IPS-20b (cell line): ENCODE results near the gene FAM169A.
"Not testable (repeated sequence)": the region's sequence is repeated elsewhere in the genome, so short reads cannot be mapped to it uniquely, and the experiment has no call there.

Source experiments
- H3K27ac ChIP-seq: one replicate; pipeline ENCODE4 v1.5.1; 2013; ENCODE audit warnings: low read length
- H3K27me3 ChIP-seq: 2 replicates; pipeline ENCODE4 v1.6.1; 2013; ENCODE audit warnings: mild to moderate bottlenecking, low read length, inconsistent platforms; ENCODE audit not compliant: insufficient read depth
- H3K36me3 ChIP-seq: 2 replicates; pipeline ENCODE4 v1.6.1; 2013; ENCODE audit warnings: low read depth, mild to moderate bottlenecking, inconsistent platforms, low read length, moderate library complexity; ENCODE audit not compliant: insufficient read depth
- H3K4me1 ChIP-seq: 2 replicates; pipeline ENCODE4 v1.6.1; 2013; ENCODE audit warnings: mild to moderate bottlenecking, control low read depth, inconsistent platforms, low read length, moderate library complexity; ENCODE audit not compliant: insufficient read depth
- H3K4me3 ChIP-seq: 2 replicates; pipeline ENCODE4 v1.5.1; 2013; ENCODE audit warnings: mild to moderate bottlenecking, low read length, inconsistent platforms
- H3K9ac ChIP-seq: 2 replicates; pipeline ENCODE4 v1.6.1; 2013; ENCODE audit warnings: low read depth, mild to moderate bottlenecking, inconsistent platforms, low read length, moderate library complexity
- H3K9me3 ChIP-seq: 2 replicates; pipeline ENCODE4 v1.6.1; 2013; ENCODE audit warnings: mild to moderate bottlenecking, low read depth, low read length, inconsistent platforms; ENCODE audit not compliant: insufficient read depth

FAM169A gene

GRCh38 chr5:74865256-74865803, 857 bp downstream of the FAM169A start:
- H3K9ac ChIP-seq, result peak overlapping the region; percentile 97
- no peaks in the 10 kb centered on the region for H3K27me3 ChIP-seq
- H3K4me1 ChIP-seq, result peaks cover 39% of the 10 kb centered on the region
- peak overlapping the region; percentile 95 for H3K4me3 ChIP-seq
- peaks cover 8% of the 10 kb centered on the region; the same call in 1 of the 2 replicates for H3K36me3 ChIP-seq
- no peaks in the 10 kb centered on the region for H3K9me3 ChIP-seq
- H3K27ac ChIP-seq, result peak overlapping the region; percentile 97

GRCh38 chr5:74864823-74865222, 1.4 kb downstream of the FAM169A start:
- peak overlapping the region; percentile 97 for H3K27ac ChIP-seq
- H3K9ac ChIP-seq, result peak overlapping the region; percentile 97
- peak overlapping the region; percentile 95 for H3K4me3 ChIP-seq
- peaks cover 8% of the 10 kb centered on the region; the same call in 1 of the 2 replicates for H3K36me3 ChIP-seq
- no peaks in the 10 kb centered on the region for H3K27me3 ChIP-seq
- H3K9me3 ChIP-seq, result no peaks in the 10 kb centered on the region
- H3K4me1 ChIP-seq, result peaks cover 38% of the 10 kb centered on the region

- Histone ChIP-seq H3K9me3 (no peaks in the 10 kb centered on the region), H3K27ac (no peak overlapping the region), H3K36me3 (peaks cover 8% of the 10 kb centered on the region; the same call in 1 of the 2 replicates), H3K27me3 (no peaks in the 10 kb centered on the region), H3K4me3 (peak overlapping the region; percentile 95), H3K4me1 (peaks cover 34% of the 10 kb centered on the region), H3K9ac (peak overlapping the region; percentile 97; the same call in 1 of the 2 replicates)
Observed at GRCh38 chr5:74863726-74864125, 2.5 kb downstream of the FAM169A start.

DNA sequence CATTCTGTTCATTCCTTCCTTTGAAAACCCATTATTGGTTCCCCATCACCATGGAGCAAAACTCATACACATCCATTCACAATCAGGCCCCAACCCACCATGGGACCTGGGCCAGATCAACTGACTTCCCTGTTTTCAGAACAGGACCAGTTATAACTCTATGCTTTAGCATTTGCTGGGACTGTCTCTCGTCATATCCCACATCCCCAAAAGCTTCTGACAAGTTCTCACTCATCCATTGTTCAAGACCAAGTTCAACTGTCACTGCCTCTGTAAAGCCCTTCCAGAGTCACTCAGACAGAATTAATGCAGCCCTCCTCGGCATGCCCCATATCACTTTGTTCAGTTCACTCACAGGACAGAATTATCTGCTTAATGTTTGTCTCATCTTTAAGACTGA, 4.0 kb downstream of the FAM169A start:
- Histone ChIP-seq H3K9me3 (no peaks in the 10 kb centered on the region), H3K27me3 (no peaks in the 10 kb centered on the region), H3K4me1 (peaks cover 19% of the 10 kb centered on the region; the same call in 1 of the 2 replicates), H3K36me3 (peaks cover 10% of the 10 kb centered on the region), H3K27ac (no peak overlapping the region), H3K4me3 (peak overlapping the region; percentile 95), H3K9ac (peak overlapping the region; percentile 97; the same call in 1 of the 2 replicates)

GRCh38 chr5:74856975-74857374, 9.2 kb downstream of the FAM169A start:
- H3K4me1 ChIP-seq, H3K27me3 ChIP-seq: not testable (repeated sequence)

DNA sequence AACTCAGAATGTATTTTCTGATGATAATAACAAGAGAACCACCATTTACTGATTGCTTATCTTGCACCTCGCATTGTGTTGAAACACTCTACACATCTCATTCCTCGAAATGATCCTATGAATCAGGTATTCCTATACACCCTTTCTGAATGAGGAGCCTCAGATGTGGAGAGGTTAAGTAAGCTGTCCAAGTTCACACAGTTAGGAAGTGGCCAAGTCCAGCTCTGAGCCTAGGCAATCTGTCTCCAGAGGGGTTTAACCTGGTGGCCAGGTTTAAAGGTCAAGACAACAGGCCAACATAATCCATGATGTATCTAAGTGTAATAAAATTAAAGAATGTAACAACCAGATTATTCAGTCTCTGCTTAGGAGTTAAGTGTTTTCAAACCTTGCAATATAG, 12.9 kb downstream of the FAM169A start:
- H3K4me3 ChIP-seq, result no peak overlapping the region
- H3K4me1 ChIP-seq, result peaks cover 33% of the 10 kb centered on the region
- no peaks in the 10 kb centered on the region for H3K9me3 ChIP-seq
- no peak overlapping the region for H3K9ac ChIP-seq
- no peak overlapping the region for H3K27ac ChIP-seq
- peaks cover 23% of the 10 kb centered on the region for H3K36me3 ChIP-seq
- no peaks in the 10 kb centered on the region for H3K27me3 ChIP-seq

More at GRCh38 chr5:74856975-74857374, 9.2 kb downstream of the FAM169A start:
- not testable (repeated sequence) for H3K27ac ChIP-seq, H3K9ac ChIP-seq, H3K9me3 ChIP-seq, H3K4me3 ChIP-seq
- peaks cover 13% of the 10 kb centered on the region for H3K36me3 ChIP-seq

DNA sequence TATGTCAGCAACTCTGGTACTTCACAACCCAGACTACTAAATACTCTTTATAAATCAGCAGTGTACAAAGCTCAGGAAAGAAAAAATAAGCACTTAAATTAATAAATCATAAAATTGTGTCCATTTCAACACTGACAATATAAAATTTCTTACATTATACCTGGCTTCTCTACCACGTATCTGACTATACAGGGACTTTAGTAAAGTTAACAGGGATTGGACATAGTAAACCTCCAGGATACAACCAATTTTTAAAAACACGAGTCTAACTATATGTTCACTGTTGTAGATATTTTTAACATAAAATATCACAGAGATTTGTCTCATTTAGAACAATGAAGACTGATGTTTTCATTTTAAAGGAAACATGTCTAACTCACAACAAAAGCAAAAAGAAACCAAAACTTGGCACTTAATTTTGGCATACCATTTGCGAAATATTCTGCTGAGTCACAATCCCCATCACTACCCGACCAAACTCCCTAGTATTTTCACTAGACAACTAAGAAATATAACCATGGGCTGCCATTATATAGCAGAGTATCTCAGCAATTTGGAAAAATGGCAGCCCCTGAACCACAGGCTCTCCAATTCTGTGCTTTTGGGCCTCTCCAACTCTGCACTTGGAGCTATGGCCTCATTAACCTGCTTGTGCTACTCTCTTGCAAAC, 14.4 kb downstream of the FAM169A start:
- Histone ChIP-seq H3K4me3 (no peak overlapping the region), H3K9me3 (no peaks in the 10 kb centered on the region), H3K36me3 (peaks cover 19% of the 10 kb centered on the region), H3K27me3 (no peaks in the 10 kb centered on the region), H3K9ac (no peak overlapping the region), H3K27ac (no peak overlapping the region), H3K4me1 (peaks cover 33% of the 10 kb centered on the region)

GRCh38 chr5:74850789-74851425, 15.3 kb downstream of the FAM169A start:
- Histone ChIP-seq H3K27ac (no peak overlapping the region), H3K36me3 (peaks cover 15% of the 10 kb centered on the region), H3K9me3 (no peaks in the 10 kb centered on the region), H3K4me3 (no peak overlapping the region), H3K4me1 (peaks cover 33% of the 10 kb centered on the region), H3K27me3 (no peaks in the 10 kb centered on the region), H3K9ac (peak overlapping the region; percentile 21; the same call in 1 of the 2 replicates)

DNA sequence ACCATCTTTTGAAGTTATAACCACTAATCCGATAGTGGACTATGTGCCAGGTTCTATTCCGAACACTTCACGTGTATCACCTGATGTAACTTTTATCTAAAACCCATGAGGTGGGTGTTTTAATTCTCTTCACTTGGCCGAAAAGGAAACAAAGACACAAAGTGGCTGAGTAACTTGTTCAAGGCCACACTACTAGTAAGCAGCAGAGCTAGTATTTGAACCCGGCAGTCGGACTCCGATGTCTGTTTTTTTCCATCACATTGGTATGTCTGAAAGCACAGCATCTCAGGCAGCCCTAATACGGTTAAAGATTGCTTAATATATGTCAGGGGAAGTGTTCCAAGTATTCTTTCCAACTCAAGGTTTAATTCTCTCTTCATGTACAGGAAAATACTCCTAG, 16.2 kb downstream of the FAM169A start:
- Histone ChIP-seq H3K4me3 (no peak overlapping the region), H3K4me1 (peaks cover 35% of the 10 kb centered on the region), H3K27me3 (no peaks in the 10 kb centered on the region), H3K9me3 (no peaks in the 10 kb centered on the region), H3K36me3 (peaks cover 9% of the 10 kb centered on the region; the same call in 1 of the 2 replicates), H3K27ac (no peak overlapping the region), H3K9ac (no peak overlapping the region; the same call in 1 of the 2 replicates)

DNA sequence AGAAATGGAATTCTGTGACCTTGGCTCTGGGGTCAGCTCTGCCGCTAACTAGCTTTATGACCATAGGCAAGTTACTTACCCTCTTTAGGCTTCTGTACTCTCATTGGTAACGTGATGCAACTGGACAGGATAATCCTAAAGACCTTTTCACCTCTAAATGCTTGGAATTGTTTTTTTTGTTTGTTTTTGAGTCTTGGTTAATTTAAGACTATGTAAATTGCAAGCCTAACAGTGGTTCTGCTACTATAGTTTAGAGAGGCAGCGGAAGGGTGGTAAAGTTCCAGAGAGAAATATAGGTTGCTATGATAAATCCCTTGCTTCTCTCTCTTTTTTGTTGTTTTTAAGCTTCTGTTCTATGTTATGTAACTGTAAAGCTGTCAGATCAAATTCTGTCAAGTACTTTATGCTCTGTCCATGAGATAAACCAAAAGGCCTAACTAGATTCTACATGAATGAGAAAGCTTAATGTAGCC, 17.6 kb downstream of the FAM169A start:
- H3K27me3 ChIP-seq, result no peaks in the 10 kb centered on the region
- no peak overlapping the region for H3K4me3 ChIP-seq
- peaks cover 9% of the 10 kb centered on the region; the same call in 1 of the 2 replicates for H3K36me3 ChIP-seq
- H3K27ac ChIP-seq, result no peak overlapping the region
- H3K4me1 ChIP-seq, result peaks cover 40% of the 10 kb centered on the region
- no peak overlapping the region for H3K9ac ChIP-seq
- no peaks in the 10 kb centered on the region for H3K9me3 ChIP-seq

- no peaks in the 10 kb centered on the region for H3K9me3 ChIP-seq
- no peaks in the 10 kb centered on the region for H3K27me3 ChIP-seq
- H3K36me3 ChIP-seq, result peaks cover 61% of the 10 kb centered on the region
- no peak overlapping the region for H3K27ac ChIP-seq
- no peak overlapping the region for H3K9ac ChIP-seq
- peaks cover 18% of the 10 kb centered on the region for H3K4me1 ChIP-seq
- H3K4me3 ChIP-seq, result no peak overlapping the region
Observed at GRCh38 chr5:74839229-74839628, 27.0 kb downstream of the FAM169A start.
